Glutamatergic neuron (in vitro differentiated cells): ENCODE measurements around the gene HSPD1. TPM values are rescaled to one million over a fixed set of nuclear protein-coding genes. Genes with fewer than 3 reads are reported as not detected.

Source experiments
- DNase-seq: peaks from one replicate; pipeline ENCODE4 v3.0.0; 2022
- H3K27ac Mint-ChIP-seq: one replicate; pipeline ENCODE4 v1.8.0; 2020; ENCODE audit warnings: mild to moderate bottlenecking, mixed read lengths, inconsistent platforms; ENCODE audit not compliant: unreplicated experiment
- H3K27me3 Mint-ChIP-seq: one replicate; pipeline ENCODE4 v1.8.0; 2020; ENCODE audit warnings: mild to moderate bottlenecking, moderate library complexity, mixed read lengths, inconsistent platforms; ENCODE audit not compliant: unreplicated experiment
- H3K36me3 Mint-ChIP-seq: one replicate; pipeline ENCODE4 v1.8.0; 2020; ENCODE audit warnings: mild to moderate bottlenecking, mixed read lengths, inconsistent platforms; ENCODE audit not compliant: unreplicated experiment
- H3K4me1 Mint-ChIP-seq: one replicate; pipeline ENCODE4 v1.8.0; 2020; ENCODE audit warnings: mild to moderate bottlenecking, low read depth, mixed read lengths, inconsistent platforms; ENCODE audit not compliant: unreplicated experiment
- H3K4me3 Mint-ChIP-seq: one replicate; pipeline ENCODE4 v1.8.0; 2020; ENCODE audit warnings: mild to moderate bottlenecking, mixed read lengths, inconsistent platforms; ENCODE audit not compliant: unreplicated experiment
- H3K9me3 Mint-ChIP-seq: one replicate; pipeline ENCODE4 v1.8.0; 2020; ENCODE audit warnings: mild to moderate bottlenecking, moderate library complexity, mixed read lengths, inconsistent platforms; ENCODE audit not compliant: unreplicated experiment
- CTCF ChIP-seq: fragments of 200-600 bp; sonication (generic); IDR thresholded peaks from one replicate; pipeline ENCODE4 v1.5.0; 2021; ENCODE audit not compliant: partially characterized antibody, unreplicated experiment
- total RNA-seq: library from RNA; stranded (reverse); fragmentation: NEBNext Ultra II Directional; extraction: Animal tissue kit (Norgen Biotek cat#: 25700); gene quantifications from one replicate; pipeline ENCODE4 v1.2.1, GENCODE V29; 2021; ENCODE audit not compliant: unreplicated experiment

Gene HSPD1
- total RNA-seq, 1 donor from 2014 or later: 187 TPM

GRCh38 chr2:197498235-197498936 is 1.3 kb downstream of the HSPD1 start:
- peaks cover 8% of the 10 kb centered on the region for H3K9me3 Mint-ChIP-seq
- no peaks in the 10 kb centered on the region for H3K36me3 Mint-ChIP-seq
- TF ChIP-seq CTCF: no peak
- DNase-seq: no peak
- H3K4me3 Mint-ChIP-seq: peak overlapping the region; percentile 97
- peak overlapping the region; percentile 91 for H3K27ac Mint-ChIP-seq
- H3K4me1 Mint-ChIP-seq: peaks cover 17% of the 10 kb centered on the region
- peaks cover 4% of the 10 kb centered on the region for H3K27me3 Mint-ChIP-seq

DNA sequence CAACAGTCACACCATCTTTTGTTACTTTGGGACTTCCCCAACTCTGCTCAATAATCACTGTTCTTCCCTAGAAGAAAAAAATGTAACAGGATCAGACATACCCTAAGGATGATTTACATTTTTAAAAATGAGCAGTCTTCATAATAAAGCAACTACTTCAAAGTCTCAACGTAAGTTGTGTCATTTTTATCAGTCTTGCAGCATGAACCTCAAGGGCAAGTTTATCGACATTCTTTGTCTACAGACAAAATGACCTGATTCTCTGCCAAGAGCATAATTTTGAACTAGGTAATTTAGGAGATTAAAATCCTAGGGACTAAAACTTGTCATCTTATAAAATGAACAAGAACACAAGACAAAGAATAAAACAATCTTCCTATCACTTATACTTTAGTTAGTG is 2.3 kb downstream of the HSPD1 start:
- Mint-ChIP-seq H3K36me3 (no peaks in the 10 kb centered on the region), H3K4me1 (peaks cover 14% of the 10 kb centered on the region), H3K9me3 (peaks cover 8% of the 10 kb centered on the region), H3K4me3 (peak overlapping the region; percentile 97), H3K27ac (no peak overlapping the region), H3K27me3 (peaks cover 3% of the 10 kb centered on the region)
- no peak for TF ChIP-seq CTCF
- DNase-seq: no peak

- peaks cover 12% of the 10 kb centered on the region for H3K4me1 Mint-ChIP-seq
- no peak for DNase-seq
- H3K36me3 Mint-ChIP-seq: no peaks in the 10 kb centered on the region
- no peak overlapping the region for H3K4me3 Mint-ChIP-seq
- TF ChIP-seq CTCF: no peak
- peaks cover 2% of the 10 kb centered on the region for H3K27me3 Mint-ChIP-seq
- H3K27ac Mint-ChIP-seq: no peak overlapping the region
- H3K9me3 Mint-ChIP-seq: peaks cover 8% of the 10 kb centered on the region
Observed at GRCh38 chr2:197496695-197497094, 2.9 kb downstream of the HSPD1 start.

DNA sequence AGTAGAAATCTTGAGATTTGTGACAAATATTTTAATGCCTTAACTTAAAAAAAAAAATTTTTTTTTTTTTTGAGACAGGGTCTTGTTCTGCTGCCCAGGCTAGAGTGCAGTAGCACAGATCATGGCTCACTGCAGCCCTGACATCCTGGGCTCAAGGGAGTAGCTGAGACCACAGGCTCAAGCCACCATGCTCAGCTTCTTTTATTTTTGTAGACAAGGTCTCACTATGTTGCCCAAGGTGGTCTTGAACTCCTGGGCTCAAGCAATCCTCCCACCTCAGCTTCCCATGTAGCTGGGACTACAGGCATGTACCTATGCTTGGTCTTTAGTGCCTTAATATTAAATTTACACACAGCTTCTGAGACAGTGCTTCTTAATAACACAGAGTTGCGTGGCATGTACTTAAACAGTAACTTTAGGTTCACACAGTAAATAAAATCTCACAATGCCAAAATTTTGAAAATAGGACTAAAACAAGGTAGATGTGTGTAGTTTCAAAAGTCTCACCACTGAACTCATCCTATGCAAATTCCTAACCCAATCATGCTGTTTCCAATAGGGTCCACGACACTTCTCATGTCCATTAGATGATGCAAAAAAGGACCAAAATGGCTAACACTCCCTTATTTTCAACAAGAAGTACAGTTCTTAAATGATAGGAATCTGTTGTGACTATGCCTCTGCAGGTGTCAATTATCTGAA is 4.1 kb downstream of the HSPD1 start:
- no peak overlapping the region for H3K4me3 Mint-ChIP-seq
- H3K9me3 Mint-ChIP-seq: peaks cover 3% of the 10 kb centered on the region
- H3K27ac Mint-ChIP-seq: no peak overlapping the region
- H3K4me1 Mint-ChIP-seq: peaks cover 8% of the 10 kb centered on the region
- no peaks in the 10 kb centered on the region for H3K36me3 Mint-ChIP-seq
- no peak for TF ChIP-seq CTCF
- DNase-seq: no peak
- peaks cover 2% of the 10 kb centered on the region for H3K27me3 Mint-ChIP-seq

- no peak for TF ChIP-seq CTCF
- peaks cover 2% of the 10 kb centered on the region for H3K9me3 Mint-ChIP-seq
- peaks cover 14% of the 10 kb centered on the region for H3K36me3 Mint-ChIP-seq
- no peak for DNase-seq
- H3K4me1 Mint-ChIP-seq: no peaks in the 10 kb centered on the region
- H3K4me3 Mint-ChIP-seq: no peak overlapping the region
- H3K27ac Mint-ChIP-seq: no peak overlapping the region
- H3K27me3 Mint-ChIP-seq: no peaks in the 10 kb centered on the region
Observed at GRCh38 chr2:197487385-197487784, 12.3 kb downstream of the HSPD1 start.
